Measurements from ENCODE around the gene PTPRN2. TPM values are rescaled to one million over a fixed set of nuclear protein-coding genes. Genes with fewer than 3 reads are reported as not detected.
A peak's percentile ranks its signal among the peaks of the same experiment; 100 is the strongest.

The PTPRN2 gene
- total and polyA plus RNA-seq, 2 donors from 2014 or later: 4.8 to 6.2 TPM

- Histone ChIP-seq H3K9ac (ENCODE audit: low read length in 3 of 3) (no peak overlapping the region), H3K9me3 (ENCODE audit: control insufficient read depth in 2 of 3, insufficient read depth in 1 of 3, low read length in 3 of 3) (no peaks in the 10 kb centered on the region), H3K36me3 (ENCODE audit: control insufficient read depth in 2 of 3, insufficient read depth in 3 of 3, low read length in 3 of 3) (no peaks in the 10 kb centered on the region), H3K27me3 (ENCODE audit: control insufficient read depth, insufficient read depth, low read length) (peaks cover 43% of the 10 kb centered on the region), H3K4me1 (ENCODE audit: control insufficient read depth in 2 of 3, insufficient read depth in 2 of 3, low read depth in 1 of 3, low read length in 3 of 3) (peaks cover 0 to 4% (median 0%) of the 10 kb centered on the region in 3 donors), H3K27ac (ENCODE audit: low read depth in 2 of 2, low read length in 2 of 2) (no peak overlapping the region), H3K4me3 (ENCODE audit: low read length in 3 of 3) (no peak overlapping the region)
- DNase-seq (peak in 2 of 5 donors; percentile 12 to 60), FAIRE-seq (no peak)
- intact Hi-C loops (cut with DNase I): no loop called here
- TF ChIP-seq CTCF (IDR thresholded peaks at IDR 0.05; ENCODE audit: borderline replicate concordance, extremely low read depth, insufficient read depth): no peak
Measured at GRCh38 chr7:157689269-157690057, 898.2 kb downstream of the PTPRN2 start.

GRCh38 chr7:157688533-157689268 lies 898.9 kb downstream of the PTPRN2 start:
- H3K4me3 ChIP-seq (ENCODE audit: low read length in 3 of 3): no peak overlapping the region
- DNase-seq: peak in 2 of 5 donors; percentile 49 to 54
- no peaks in the 10 kb centered on the region for H3K9me3 ChIP-seq (ENCODE audit: control insufficient read depth in 2 of 3, insufficient read depth in 1 of 3, low read length in 3 of 3)
- no peak for TF ChIP-seq CTCF (IDR thresholded peaks at IDR 0.05; ENCODE audit: borderline replicate concordance, extremely low read depth, insufficient read depth)
- H3K4me1 ChIP-seq (ENCODE audit: control insufficient read depth in 2 of 3, insufficient read depth in 2 of 3, low read depth in 1 of 3, low read length in 3 of 3): peaks cover 0 to 4% (median 0%) of the 10 kb centered on the region in 3 donors
- intact Hi-C loops (cut with DNase I): no loop called here
- H3K36me3 ChIP-seq (ENCODE audit: control insufficient read depth in 2 of 3, insufficient read depth in 3 of 3, low read length in 3 of 3): no peaks in the 10 kb centered on the region
- H3K27ac ChIP-seq (ENCODE audit: low read depth in 2 of 2, low read length in 2 of 2): no peak overlapping the region
- peaks cover 41% of the 10 kb centered on the region for H3K27me3 ChIP-seq (ENCODE audit: control insufficient read depth, insufficient read depth, low read length)
- no peak for FAIRE-seq
- no peak overlapping the region for H3K9ac ChIP-seq (ENCODE audit: low read length in 3 of 3)

- TF ChIP-seq CTCF (IDR thresholded peaks at IDR 0.05; ENCODE audit: borderline replicate concordance, extremely low read depth, insufficient read depth): no peak
- Histone ChIP-seq H3K27me3 (ENCODE audit: control insufficient read depth, insufficient read depth, low read length) (peaks cover 48% of the 10 kb centered on the region), H3K36me3 (ENCODE audit: control insufficient read depth in 2 of 3, insufficient read depth in 3 of 3, low read length in 3 of 3) (no peaks in the 10 kb centered on the region), H3K4me1 (ENCODE audit: control insufficient read depth in 2 of 3, insufficient read depth in 2 of 3, low read depth in 1 of 3, low read length in 3 of 3) (peaks cover 0 to 4% (median 0%) of the 10 kb centered on the region in 3 donors), H3K4me3 (ENCODE audit: low read length in 3 of 3) (no peak overlapping the region), H3K27ac (ENCODE audit: low read depth in 2 of 2, low read length in 2 of 2) (no peak overlapping the region), H3K9me3 (ENCODE audit: control insufficient read depth in 2 of 3, insufficient read depth in 1 of 3, low read length in 3 of 3) (no peaks in the 10 kb centered on the region), H3K9ac (ENCODE audit: low read length in 3 of 3) (no peak overlapping the region)
- no peak for FAIRE-seq
- intact Hi-C loops (cut with DNase I): no loop called here
- DNase-seq: no peak
Measured at GRCh38 chr7:157687845-157688532, 899.6 kb downstream of the PTPRN2 start.

Measured in kidney (tissue), 14 donors.